Choroid plexus epithelial cell (primary cell): Measurements from ENCODE around the gene GLOD4.

Source experiments
- DNase-seq: peaks from one replicate; pipeline ENCODE4 v3.0.0-alpha.2; 2010; ENCODE audit warnings: low read depth
- H3K4me3 ChIP-seq: 2 replicates; pipeline ENCODE4 v1.5.1; 2011; ENCODE audit warnings: low read depth, mild to moderate bottlenecking, control low read depth, low read length, moderate library complexity
- TF ChIP-seq, protein P1 (sequence below): conservative IDR thresholded peaks from 2 replicates; pipeline ENCODE4 v1.5.1; 2011; ENCODE audit warnings: low read depth, mild to moderate bottlenecking, control low read depth, inconsistent platforms, low read length, moderate library complexity

GLOD4 gene

DNA sequence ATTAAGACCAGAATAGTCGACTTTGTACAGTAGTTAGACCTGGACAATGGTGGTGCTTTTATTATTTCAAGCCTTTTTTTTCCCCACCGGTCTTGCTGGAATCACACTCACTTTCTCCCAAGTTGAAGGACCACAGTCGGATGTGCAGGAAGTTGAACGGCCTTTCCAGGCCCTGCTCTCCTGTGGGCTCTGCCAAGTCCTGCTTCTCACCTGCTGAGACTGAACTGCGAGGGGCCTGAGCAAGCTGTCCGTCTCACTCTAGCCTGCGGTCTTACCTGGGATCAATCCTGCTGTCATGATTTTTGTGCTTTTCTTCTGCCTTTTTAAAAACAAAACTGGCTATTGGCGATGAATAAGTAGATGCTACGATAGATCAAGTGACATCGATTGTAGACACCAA, 48.3 kb downstream of the GLOD4 start:
- H3K4me3 ChIP-seq = peak overlapping the region; percentile 72
- TF ChIP-seq, protein P1, sequence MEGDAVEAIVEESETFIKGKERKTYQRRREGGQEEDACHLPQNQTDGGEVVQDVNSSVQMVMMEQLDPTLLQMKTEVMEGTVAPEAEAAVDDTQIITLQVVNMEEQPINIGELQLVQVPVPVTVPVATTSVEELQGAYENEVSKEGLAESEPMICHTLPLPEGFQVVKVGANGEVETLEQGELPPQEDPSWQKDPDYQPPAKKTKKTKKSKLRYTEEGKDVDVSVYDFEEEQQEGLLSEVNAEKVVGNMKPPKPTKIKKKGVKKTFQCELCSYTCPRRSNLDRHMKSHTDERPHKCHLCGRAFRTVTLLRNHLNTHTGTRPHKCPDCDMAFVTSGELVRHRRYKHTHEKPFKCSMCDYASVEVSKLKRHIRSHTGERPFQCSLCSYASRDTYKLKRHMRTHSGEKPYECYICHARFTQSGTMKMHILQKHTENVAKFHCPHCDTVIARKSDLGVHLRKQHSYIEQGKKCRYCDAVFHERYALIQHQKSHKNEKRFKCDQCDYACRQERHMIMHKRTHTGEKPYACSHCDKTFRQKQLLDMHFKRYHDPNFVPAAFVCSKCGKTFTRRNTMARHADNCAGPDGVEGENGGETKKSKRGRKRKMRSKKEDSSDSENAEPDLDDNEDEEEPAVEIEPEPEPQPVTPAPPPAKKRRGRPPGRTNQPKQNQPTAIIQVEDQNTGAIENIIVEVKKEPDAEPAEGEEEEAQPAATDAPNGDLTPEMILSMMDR = no peak
- no peak for DNase-seq

GRCh38 chr17:732902-733720, 49.0 kb downstream of the GLOD4 start:
- TF ChIP-seq, protein P1 = no peak
- DNase-seq = peak; percentile 41
- H3K4me3 ChIP-seq = peak overlapping the region; percentile 72

GRCh38 chr17:732067-732901, 49.8 kb downstream of the GLOD4 start, which contains the start of gene TLCD3A:
TLCD3A (plus strand) TSS chr17:732596; CDS start chr17:732648, 52 bp downstream.
- peak; percentile 57 for DNase-seq
- peak within 1 kb of the TSS; percentile 72 for H3K4me3 ChIP-seq
- TF ChIP-seq, protein P1 = no peak

DNA sequence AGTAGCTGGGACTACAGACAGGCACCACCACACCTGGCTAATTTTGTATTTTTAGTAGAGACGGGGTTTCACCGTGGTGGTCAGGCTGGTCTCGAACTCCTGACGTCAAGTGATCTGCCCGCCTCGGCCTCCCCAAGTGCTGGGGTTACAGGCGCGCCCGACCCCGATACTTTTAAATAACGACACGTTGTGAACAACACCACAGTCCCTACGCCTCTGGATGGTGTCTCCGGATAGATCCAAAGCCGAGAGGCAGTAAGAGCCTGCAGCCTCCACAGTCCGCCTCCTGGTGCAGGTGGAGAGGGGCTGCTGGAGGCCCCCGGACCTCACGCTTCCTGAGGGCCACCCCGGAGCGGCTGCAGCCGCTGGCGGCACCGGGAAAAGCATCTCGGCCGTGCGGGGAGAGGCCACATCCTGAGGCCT, 50.4 kb downstream of the GLOD4 start:
- TF ChIP-seq, protein P1 = no peak
- peak; percentile 21 for DNase-seq
- peak overlapping the region; percentile 72 for H3K4me3 ChIP-seq

DNA sequence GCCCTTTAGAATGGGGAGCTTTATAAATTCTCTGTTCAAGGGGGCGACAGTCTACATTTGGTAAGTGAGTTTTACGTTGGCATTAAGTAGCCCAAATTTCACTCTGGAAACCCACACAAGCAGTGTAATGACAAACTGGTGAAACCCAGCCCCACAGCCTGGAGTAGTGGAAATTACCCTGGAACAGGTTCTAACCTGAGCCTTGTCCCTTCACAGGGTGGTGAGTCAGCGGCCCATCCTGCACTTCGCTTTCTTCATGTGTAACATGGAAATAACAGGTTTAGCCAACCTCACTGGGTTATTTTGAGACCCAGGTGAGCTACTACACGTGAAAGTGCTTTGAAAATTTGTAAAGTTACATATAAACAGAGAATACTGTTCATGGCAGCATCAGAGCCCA, 53.2 kb downstream of the GLOD4 start:
- H3K4me3 ChIP-seq = no peak overlapping the region
- no peak for DNase-seq

GRCh38 chr17:726271-726919, 55.7 kb downstream of the GLOD4 start:
- DNase-seq = peak; percentile 32
- TF ChIP-seq, protein P1 = no peak
- H3K4me3 ChIP-seq = no peak overlapping the region

More for the DNA sequence above, 53.2 kb downstream of the GLOD4 start:
- TF ChIP-seq, protein P1 = no peak
